Endothelial cell of umbilical vein (primary cell): ENCODE results near the gene THSD7B. TPM values are rescaled to one million over a fixed set of nuclear protein-coding genes. Genes with fewer than 3 reads are reported as not detected.

Experiments
- BruUV-seq: library from RNA; stranded (reverse); fragments of 400-500 nt; replicated peaks from 2 replicates; lab custom pipeline; 2021; lab: Mats Ljungman, UMichigan
- CTCF ChIA-PET: fragments of 300-600, 350-600 bp; sonication (Branson Sonifier 250); formaldehyde crosslinking; loops from one replicate; lab custom pipeline; 2021; ENCODE audit warnings: antibody characterized with exemption, inconsistent platforms; lab: Charles Lee
- POLR2A ChIA-PET: fragments of 300-600, 350-600 bp; sonication (Branson Sonifier 250); formaldehyde crosslinking; loops from one replicate; lab custom pipeline; 2021; ENCODE audit warnings: antibody characterized with exemption, inconsistent platforms; lab: Charles Lee
- DNase-seq: peaks from one replicate; pipeline ENCODE4 v3.0.0-alpha.2; 2011; ENCODE audit warnings: low read depth, low spot score
- FAIRE-seq: peaks from 2 replicates; lab custom pipeline; 2011; peaks lifted over from hg19 to GRCh38; lab: Jason Lieb, UNC
- H2AFZ ChIP-seq: 2 replicates; pipeline ENCODE4 v1.6.0; 2012; ENCODE audit warnings: low read depth, low read length, control low read depth, inconsistent platforms
- H3K27ac ChIP-seq: 2 replicates; pipeline ENCODE4 v1.5.1; 2011; ENCODE audit warnings: low read depth, mild to moderate bottlenecking, control low read depth, low read length, moderate library complexity; ENCODE audit not compliant: insufficient read depth
- H3K27me3 ChIP-seq, 2 experiments: 2 replicates each; pipeline versions ENCODE4 v1.6.0 to v1.6.1; 2011; ENCODE audit warnings: low read length in 2 of 2, mixed read lengths in 1 of 2; ENCODE audit not compliant: control insufficient read depth in 2 of 2, insufficient read depth in 2 of 2
- H3K36me3 ChIP-seq, 2 experiments: 2 replicates in 1 of 2; 3 replicates in 1 of 2; pipeline ENCODE4 v1.5.1; 2011; ENCODE audit warnings: low read length in 2 of 2, mild to moderate bottlenecking in 1 of 2, moderate library complexity in 1 of 2; ENCODE audit not compliant: control insufficient read depth in 2 of 2, insufficient read depth in 2 of 2; ENCODE audit errors: extremely low read depth in 1 of 2
- H3K4me1 ChIP-seq: 3 replicates; pipeline ENCODE4 v1.5.1; 2011; ENCODE audit warnings: mild to moderate bottlenecking, low read length; ENCODE audit not compliant: control insufficient read depth, insufficient read depth; ENCODE audit errors: extremely low read depth
- H3K4me2 ChIP-seq: 2 replicates; pipeline ENCODE4 v1.6.1; 2011; ENCODE audit warnings: low read length, control low read depth, mixed read lengths; ENCODE audit not compliant: insufficient read depth
- H3K4me3 ChIP-seq, 3 experiments: fragments of 200-600 bp in 1 of 3; sonication (generic), shearing (Covaris generic) in 1 of 3; replicated peaks in 1 of 3; 2 replicates each; pipeline ENCODE4 v1.5.1; 2011 to 2016; ENCODE audit warnings: control low read depth in 3 of 3, low read length in 3 of 3, mild to moderate bottlenecking in 2 of 3, inconsistent platforms in 1 of 3, low read depth in 1 of 3, moderate library complexity in 1 of 3; ENCODE audit not compliant: insufficient read depth in 1 of 3
- H3K79me2 ChIP-seq: 2 replicates; pipeline ENCODE4 v1.6.0; 2012; ENCODE audit warnings: low read length, inconsistent platforms; ENCODE audit not compliant: control insufficient read depth, insufficient read depth
- H3K9ac ChIP-seq: replicated peaks from 2 replicates; pipeline ENCODE3; 2011; ENCODE audit warnings: low read length, control low read depth; ENCODE audit not compliant: insufficient read depth; ENCODE audit errors: extremely low read depth
- H3K9me1 ChIP-seq: replicated peaks from 3 replicates; pipeline ENCODE4 v1.6.0; 2011; ENCODE audit warnings: mild to moderate bottlenecking, low read length; ENCODE audit not compliant: control insufficient read depth, insufficient read depth; ENCODE audit errors: extremely low read depth
- H3K9me3 ChIP-seq: replicated peaks from 2 replicates; pipeline ENCODE4 v1.5.1; 2012; ENCODE audit warnings: low read length, inconsistent platforms; ENCODE audit not compliant: control insufficient read depth, insufficient read depth
- H4K20me1 ChIP-seq: replicated peaks from 2 replicates; pipeline ENCODE3; 2011; ENCODE audit warnings: mild to moderate bottlenecking, low read length; ENCODE audit not compliant: control insufficient read depth, insufficient read depth; ENCODE audit errors: extremely low read depth
- EZH2 ChIP-seq: IDR thresholded peaks from 2 replicates; pipeline ENCODE4 v1.6.1; 2012; ENCODE audit warnings: borderline replicate concordance, low read depth, mild to moderate bottlenecking, moderate library complexity, low read length, inconsistent platforms; ENCODE audit not compliant: severe bottlenecking
- FOS ChIP-seq: IDR thresholded peaks from 2 replicates; pipeline ENCODE4 v1.6.1; 2011; ENCODE audit warnings: mild to moderate bottlenecking, low read length, moderate library complexity, borderline replicate concordance; ENCODE audit not compliant: insufficient read depth
- GATA2 ChIP-seq: IDR thresholded peaks from 2 replicates; pipeline ENCODE4 v1.7.0; 2011; ENCODE audit warnings: low read depth, mild to moderate bottlenecking, moderate library complexity, mixed read lengths, low read length; ENCODE audit not compliant: insufficient read length, insufficient read depth
- JUN ChIP-seq: IDR thresholded peaks from 2 replicates; pipeline ENCODE4 v1.6.1; 2011; ENCODE audit warnings: borderline replicate concordance, low read depth; ENCODE audit not compliant: insufficient read length, insufficient read depth
- MAX ChIP-seq: IDR thresholded peaks from 2 replicates; pipeline ENCODE4 v1.6.1; 2011; ENCODE audit not compliant: insufficient read depth, insufficient read length
- MYC ChIP-seq: IDR thresholded peaks from one replicate; pipeline ENCODE4 v1.6.1; 2011; ENCODE audit warnings: mild to moderate bottlenecking, low read depth, low read length
- POLR2A ChIP-seq: IDR thresholded peaks from 2 replicates; pipeline ENCODE4 v1.6.1; 2012; ENCODE audit warnings: low read depth, mild to moderate bottlenecking, control low read depth, low read length
- POLR2AphosphoS5 ChIP-seq: IDR thresholded peaks from 2 replicates; pipeline ENCODE4 v1.6.1; 2012; ENCODE audit warnings: low read depth, mild to moderate bottlenecking, control low read depth, low read length, moderate library complexity; ENCODE audit not compliant: insufficient read depth
- dilution Hi-C: fragments of 300-500 bp; cut with MboI; formaldehyde crosslinking; loops from one replicate; pipeline ENCODE4 v1.15.0; 2019; ENCODE audit warnings: low sequenced_read_pairs; ENCODE audit not compliant: extremely low pct_ligation_motif_present
- intact Hi-C: fragments of 100-400 bp; cut with micrococcal nuclease; formaldehyde crosslinking; loops from one replicate; pipeline ENCODE4 v1.10.0; 2022
- polyA plus RNA-seq, 4 experiments: library from polyadenylated mRNA; depleted of rRNA in 3 of 4; stranded (reverse) in 3 of 4; unstranded in 1 of 4; fragments of >200 nt; gene quantifications; 2 replicates each; pipeline versions ENCODE4 v1.2.1 to v1.2.3, GENCODE V29; 2011 to 2012; ENCODE audit warnings: missing spikeins in 1 of 4
- total RNA-seq: library from RNA; stranded (reverse); gene quantifications from 2 replicates; pipeline ENCODE4 v1.2.3, GENCODE V29; 2021
- TF ChIP-seq, protein P1 (sequence below), 2 donors: IDR thresholded peaks; 1 replicate in 1 of 2; 2 replicates in 1 of 2; pipeline ENCODE4 v1.5.1; 2011; ENCODE audit warnings: low read length in 2 of 2, mild to moderate bottlenecking in 2 of 2, moderate library complexity in 2 of 2, control low read depth in 1 of 2, inconsistent platforms in 1 of 2, low read depth in 1 of 2; ENCODE audit not compliant: insufficient read depth in 1 of 2; ENCODE audit errors: extremely low read depth in 1 of 2

THSD7B gene
- total and polyA plus RNA-seq, 2 donors (not counting 3 experiments of a cell fraction or from before 2014, with no cell fraction given), result 0.04 TPM; not detected in 1

- FAIRE-seq, result no peak
Observed at GRCh38 chr2:136863468-136863867, 98.1 kb downstream of the THSD7B start.

More at GRCh38 chr2:136863468-136863867, 98.1 kb downstream of the THSD7B start:
- Histone ChIP-seq H3K4me1 (no peaks in the 10 kb centered on the region), H3K9me3 (no peaks in the 10 kb centered on the region), H2AFZ (peak overlapping the region; percentile 2), H3K36me3 (no peaks in the 10 kb centered on the region), H3K79me2 (no peaks in the 10 kb centered on the region), H3K4me2 (peak overlapping the region; percentile 47), H3K27me3 (no peaks in the 10 kb centered on the region), H3K4me3 (no peak overlapping the region), H3K27ac (peak overlapping the region; percentile 0), H3K9ac (no peak overlapping the region), H3K9me1 (no peaks in the 10 kb centered on the region), H4K20me1 (no peaks in the 10 kb centered on the region)
- dilution Hi-C loops (no loop called here), intact Hi-C loops (loop anchor here (10.0 kb wide), 1 partner anchor 321 kb away; no protein-coding TSS in a partner anchor)
- ChIA-PET POLR2A (no interaction called here), CTCF (interaction anchor here (1.4 kb wide), 1 partner anchor 12 kb away, joined by 4 read pairs; no protein-coding TSS in a partner anchor)
- BruUV-seq, result no TSS peak
- TF ChIP-seq, protein P1, sequence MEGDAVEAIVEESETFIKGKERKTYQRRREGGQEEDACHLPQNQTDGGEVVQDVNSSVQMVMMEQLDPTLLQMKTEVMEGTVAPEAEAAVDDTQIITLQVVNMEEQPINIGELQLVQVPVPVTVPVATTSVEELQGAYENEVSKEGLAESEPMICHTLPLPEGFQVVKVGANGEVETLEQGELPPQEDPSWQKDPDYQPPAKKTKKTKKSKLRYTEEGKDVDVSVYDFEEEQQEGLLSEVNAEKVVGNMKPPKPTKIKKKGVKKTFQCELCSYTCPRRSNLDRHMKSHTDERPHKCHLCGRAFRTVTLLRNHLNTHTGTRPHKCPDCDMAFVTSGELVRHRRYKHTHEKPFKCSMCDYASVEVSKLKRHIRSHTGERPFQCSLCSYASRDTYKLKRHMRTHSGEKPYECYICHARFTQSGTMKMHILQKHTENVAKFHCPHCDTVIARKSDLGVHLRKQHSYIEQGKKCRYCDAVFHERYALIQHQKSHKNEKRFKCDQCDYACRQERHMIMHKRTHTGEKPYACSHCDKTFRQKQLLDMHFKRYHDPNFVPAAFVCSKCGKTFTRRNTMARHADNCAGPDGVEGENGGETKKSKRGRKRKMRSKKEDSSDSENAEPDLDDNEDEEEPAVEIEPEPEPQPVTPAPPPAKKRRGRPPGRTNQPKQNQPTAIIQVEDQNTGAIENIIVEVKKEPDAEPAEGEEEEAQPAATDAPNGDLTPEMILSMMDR (IDR thresholded peaks at IDR 0.05; ENCODE audit: extremely low read depth in 1 of 2, insufficient read depth in 1 of 2, low read depth in 1 of 2, low read length in 2 of 2), result no peak
- TF ChIP-seq POLR2AphosphoS5 (no peak), GATA2 (no peak), MAX (no peak), EZH2 (no peak), MYC (no peak), FOS (no peak), JUN (no peak), POLR2A (no peak)
- no peak for DNase-seq
